GM23338 (cell line): Measurements from ENCODE around the gene USP46. TPM values are rescaled to one million over a fixed set of nuclear protein-coding genes. Genes with fewer than 3 reads are reported as not detected.

Experiments
- ATAC-seq: fragments of 200-7000 bp; cut with Tn5 transposase; 3 replicates; pipeline ENCODE4 v1.9.1; 2020
- DNase-seq: peaks from one replicate; pipeline ENCODE4 v3.0.0-alpha.2; 2015; ENCODE audit warnings: low spot score
- H2AFZ ChIP-seq: fragments of 200-600 bp; sonication (generic); 2 replicates; pipeline ENCODE4 v1.8.0; 2016; ENCODE audit warnings: antibody characterized with exemption, mild to moderate bottlenecking, moderate library complexity
- H3F3A ChIP-seq: fragments of 200-600 bp; sonication (generic); replicated peaks from 2 replicates; pipeline ENCODE4 v1.8.0; 2017; ENCODE audit warnings: antibody characterized with exemption, mixed run types, low read depth
- H3K27ac ChIP-seq: fragments of 200-600 bp; sonication (generic); 2 replicates; pipeline ENCODE4 v1.6.1; 2016; ENCODE audit warnings: low read depth
- H3K27me3 ChIP-seq: fragments of 200-600 bp; sonication (generic); 2 replicates; pipeline ENCODE4 v1.8.0; 2016; ENCODE audit warnings: mild to moderate bottlenecking, mixed run types, moderate library complexity; ENCODE audit not compliant: insufficient read depth
- H3K36me3 ChIP-seq: fragments of 200-600 bp; sonication (generic); 2 replicates; pipeline ENCODE4 v1.8.0; 2016; ENCODE audit warnings: mild to moderate bottlenecking; ENCODE audit not compliant: insufficient read depth
- H3K4me1 ChIP-seq: fragments of 200-600 bp; sonication (generic); 2 replicates; pipeline ENCODE4 v1.8.0; 2016; ENCODE audit warnings: mild to moderate bottlenecking, moderate library complexity; ENCODE audit not compliant: insufficient read depth
- H3K4me2 ChIP-seq: fragments of 200-600 bp; sonication (generic); 2 replicates; pipeline ENCODE4 v1.7.1; 2017; ENCODE audit warnings: mixed run types
- H3K4me3 ChIP-seq: fragments of 200-600 bp; sonication (generic); 2 replicates; pipeline ENCODE4 v1.6.1; 2016; ENCODE audit warnings: mixed run types
- H3K79me2 ChIP-seq: fragments of 200-600 bp; sonication (generic); replicated peaks from 2 replicates; pipeline ENCODE4 v1.8.0; 2017; ENCODE audit warnings: mild to moderate bottlenecking; ENCODE audit not compliant: insufficient read depth
- H3K9me2 ChIP-seq: fragments of 200-600 bp; sonication (generic); 2 replicates; pipeline ENCODE4 v1.8.0; 2017; ENCODE audit not compliant: insufficient read depth
- H4K20me1 ChIP-seq: fragments of 200-600 bp; sonication (generic); replicated peaks from 2 replicates; pipeline ENCODE4 v1.8.0; 2017; ENCODE audit warnings: mild to moderate bottlenecking; ENCODE audit not compliant: insufficient read depth
- H3K27ac Mint-ChIP-seq: 2 replicates; pipeline ENCODE4 v1.8.0; 2020; ENCODE audit warnings: inconsistent platforms, mild to moderate bottlenecking, moderate library complexity, mixed read lengths
- H3K27me3 Mint-ChIP-seq: 3 replicates; pipeline ENCODE4 v1.8.0; 2022; ENCODE audit warnings: low read depth, mild to moderate bottlenecking, moderate library complexity, mixed read lengths, inconsistent platforms; ENCODE audit not compliant: insufficient read depth, poor library complexity
- H3K36me3 Mint-ChIP-seq: 3 replicates; pipeline ENCODE4 v1.8.0; 2021; ENCODE audit warnings: low read depth, mild to moderate bottlenecking, inconsistent platforms, moderate library complexity, mixed read lengths
- H3K4me1 Mint-ChIP-seq: 3 replicates; pipeline ENCODE4 v1.8.0; 2020; ENCODE audit warnings: mild to moderate bottlenecking, inconsistent platforms, mixed read lengths
- H3K4me3 Mint-ChIP-seq: 3 replicates; pipeline ENCODE4 v1.8.0; 2021; ENCODE audit warnings: moderate library complexity, mild to moderate bottlenecking, inconsistent platforms, mixed read lengths
- H3K9me3 Mint-ChIP-seq: 3 replicates; pipeline ENCODE4 v1.8.0; 2020; ENCODE audit warnings: moderate library complexity, mild to moderate bottlenecking, inconsistent platforms, mixed read lengths
- CREB1 ChIP-seq: fragments of 250-450 bp; sonication (Bioruptor Pico); IDR thresholded peaks from 2 replicates; pipeline ENCODE4 v1.5.0; 2020; ENCODE audit warnings: low read depth, mild to moderate bottlenecking, moderate library complexity
- CTCF ChIP-seq, 2 experiments: fragments of 200-600 bp in 1 of 2; sonication (generic) in 1 of 2; conservative IDR thresholded peaks; 2 replicates each; pipeline versions ENCODE4 v1.5.1 to v1.6.1; 2016 to 2017; ENCODE audit warnings: antibody characterized with exemption in 2 of 2, low read depth in 2 of 2, mild to moderate bottlenecking in 2 of 2, moderate library complexity in 1 of 2
- ETS1 ChIP-seq: IDR thresholded peaks from 2 replicates; pipeline ENCODE4 v1.6.1; 2016; ENCODE audit warnings: antibody characterized with exemption
- EZH2 ChIP-seq: fragments of 200-600 bp; sonication (generic); IDR thresholded peaks from one replicate; pipeline ENCODE4 v1.8.0; 2017; ENCODE audit warnings: antibody characterized with exemption, mild to moderate bottlenecking, low read depth; ENCODE audit not compliant: unreplicated experiment
- EZH2phosphoT487 ChIP-seq: fragments of 200-600 bp; sonication (generic); IDR thresholded peaks from one replicate; pipeline ENCODE4 v1.8.1; 2018; ENCODE audit warnings: antibody characterized with exemption; ENCODE audit not compliant: unreplicated experiment
- JUNB ChIP-seq: IDR thresholded peaks from one replicate; pipeline ENCODE4 v1.6.1; 2016; ENCODE audit warnings: antibody characterized with exemption; ENCODE audit not compliant: unreplicated experiment
- NANOG ChIP-seq: IDR thresholded peaks from 2 replicates; pipeline ENCODE4 v1.6.1; 2016; ENCODE audit warnings: antibody characterized with exemption, borderline replicate concordance
- POLR2AphosphoS5 ChIP-seq: IDR thresholded peaks from 2 replicates; pipeline ENCODE4 v1.6.1; 2016; ENCODE audit warnings: antibody characterized with exemption, low read depth
- REST ChIP-seq: IDR thresholded peaks from one replicate; pipeline ENCODE4 v1.6.1; 2018; ENCODE audit warnings: antibody characterized with exemption; ENCODE audit not compliant: unreplicated experiment
- STAT1 ChIP-seq: IDR thresholded peaks from one replicate; pipeline ENCODE4 v1.6.1; 2016; ENCODE audit warnings: antibody characterized with exemption; ENCODE audit not compliant: unreplicated experiment
- ZNF114 ChIP-seq: fragments of 250-450 bp; sonication (Bioruptor Pico); IDR thresholded peaks from 2 replicates; pipeline ENCODE4 v1.5.0; 2020; ENCODE audit warnings: mild to moderate bottlenecking, moderate library complexity
- ZNF331 ChIP-seq: fragments of 250-450 bp; sonication (Bioruptor Pico); IDR thresholded peaks from 2 replicates; pipeline ENCODE4 v1.5.0; 2020; ENCODE audit warnings: low read depth, mild to moderate bottlenecking, moderate library complexity
- ZNF462 ChIP-seq: fragments of 250-450 bp; sonication (Bioruptor Pico); IDR thresholded peaks from 2 replicates; pipeline ENCODE4 v1.5.0; 2020; ENCODE audit warnings: mild to moderate bottlenecking, moderate library complexity
- polyA plus RNA-seq: library from polyadenylated mRNA; unstranded; fragments of >200 nt; fragmentation: Nextera tagmentation; extraction: Ambion mirVana; gene quantifications from 2 replicates; pipeline ENCODE4 v1.2.1, GENCODE V29; 2016
- total RNA-seq: library from RNA; depleted of rRNA; stranded (reverse); fragments of >200 nt; shearing (Covaris generic); gene quantifications from 2 replicates; pipeline ENCODE4 v1.2.3, GENCODE V29; 2014

Gene USP46
- total and polyA plus RNA-seq, 2 experiments from 2014 or later: 40.5 to 59.4 TPM

- DNase-seq (no peak), ATAC-seq (no peak)
- Histone ChIP-seq H3K4me2 (no peak overlapping the region), H3K9me2 (no peaks in the 10 kb centered on the region), H3K4me3 (no peak overlapping the region), H3K36me3 (no peaks in the 10 kb centered on the region), H3K27me3 (no peaks in the 10 kb centered on the region), H3F3A (no peaks in the 10 kb centered on the region), H2AFZ (no peak overlapping the region), H3K27ac (no peak overlapping the region), H4K20me1 (no peaks in the 10 kb centered on the region), H3K4me1 (peaks cover 8% of the 10 kb centered on the region; the same call in 1 of the 2 replicates), H3K79me2 (no peaks in the 10 kb centered on the region)
- H3K36me3 Mint-ChIP-seq: no peaks in the 10 kb centered on the region
- TF ChIP-seq NANOG (no peak), EZH2phosphoT487 (no peak), STAT1 (no peak), ZNF114 (CRISPR knock-in tag) (no peak), CTCF (conservative IDR thresholded peaks at IDR 0.05; ENCODE audit: low read depth in 2 of 2) (no peak), EZH2 (no peak), CREB1 (CRISPR knock-in tag) (no peak), ETS1 (no peak), ZNF331 (CRISPR knock-in tag) (no peak), JUNB (no peak), ZNF462 (CRISPR knock-in tag) (no peak), REST (no peak), POLR2AphosphoS5 (no peak)
- peaks cover 6% of the 10 kb centered on the region for H3K27me3 Mint-ChIP-seq
- peaks cover 5% of the 10 kb centered on the region; the same call in 2 of the 3 replicates for H3K4me1 Mint-ChIP-seq
- H3K9me3 Mint-ChIP-seq: no peaks in the 10 kb centered on the region
- no peak overlapping the region for H3K4me3 Mint-ChIP-seq
- H3K27ac Mint-ChIP-seq: no peak overlapping the region
Measured at GRCh38 chr4:52680381-52680780, 21.3 kb upstream of the USP46 start.
